Skeletal muscle tissue (tissue), 4 donors: ENCODE measurements around the gene ABHD12. TPM values are rescaled to one million over a fixed set of nuclear protein-coding genes. Genes with fewer than 3 reads are reported as not detected.

Source experiments
- H3K27ac ChIP-seq: one replicate; pipeline ENCODE4 v1.7.0; 2013; ENCODE audit warnings: mild to moderate bottlenecking, low read depth, low read length, inconsistent platforms
- H3K27me3 ChIP-seq, 3 donors: one replicate each; pipeline ENCODE4 v1.7.0; 2013; ENCODE audit warnings: low read length in 3 of 3; ENCODE audit not compliant: control insufficient read depth in 3 of 3, insufficient read depth in 3 of 3
- H3K36me3 ChIP-seq, 3 donors: one replicate each; pipeline ENCODE4 v1.7.0; 2013; ENCODE audit warnings: low read length in 3 of 3; ENCODE audit not compliant: control insufficient read depth in 3 of 3, insufficient read depth in 3 of 3
- H3K4me1 ChIP-seq, 3 donors: one replicate each; pipeline ENCODE4 v1.7.0; 2013; ENCODE audit warnings: low read length in 3 of 3, mild to moderate bottlenecking in 3 of 3; ENCODE audit not compliant: control insufficient read depth in 3 of 3, insufficient read depth in 3 of 3
- H3K4me3 ChIP-seq, 3 donors: one replicate each; pipeline ENCODE4 v1.7.0; 2013; ENCODE audit warnings: low read length in 3 of 3
- H3K9ac ChIP-seq, 3 donors: one replicate each; pipeline ENCODE4 v1.7.0; 2013; ENCODE audit warnings: low read length in 3 of 3, mild to moderate bottlenecking in 3 of 3, moderate library complexity in 2 of 3, low read depth in 1 of 3
- H3K9me3 ChIP-seq, 3 donors: one replicate each; pipeline ENCODE4 v1.7.0; 2013; ENCODE audit warnings: low read length in 3 of 3; ENCODE audit not compliant: control insufficient read depth in 3 of 3
- total RNA-seq: library from RNA; depleted of rRNA; stranded (reverse); fragments of >200 nt; gene quantifications from one replicate; pipeline ENCODE4 v1.2.3, GENCODE V29; 2014
- donor health status: Osteomylitis.

ABHD12 gene
- total RNA-seq, 1 donor from 2014 or later = 29.7 TPM

DNA sequence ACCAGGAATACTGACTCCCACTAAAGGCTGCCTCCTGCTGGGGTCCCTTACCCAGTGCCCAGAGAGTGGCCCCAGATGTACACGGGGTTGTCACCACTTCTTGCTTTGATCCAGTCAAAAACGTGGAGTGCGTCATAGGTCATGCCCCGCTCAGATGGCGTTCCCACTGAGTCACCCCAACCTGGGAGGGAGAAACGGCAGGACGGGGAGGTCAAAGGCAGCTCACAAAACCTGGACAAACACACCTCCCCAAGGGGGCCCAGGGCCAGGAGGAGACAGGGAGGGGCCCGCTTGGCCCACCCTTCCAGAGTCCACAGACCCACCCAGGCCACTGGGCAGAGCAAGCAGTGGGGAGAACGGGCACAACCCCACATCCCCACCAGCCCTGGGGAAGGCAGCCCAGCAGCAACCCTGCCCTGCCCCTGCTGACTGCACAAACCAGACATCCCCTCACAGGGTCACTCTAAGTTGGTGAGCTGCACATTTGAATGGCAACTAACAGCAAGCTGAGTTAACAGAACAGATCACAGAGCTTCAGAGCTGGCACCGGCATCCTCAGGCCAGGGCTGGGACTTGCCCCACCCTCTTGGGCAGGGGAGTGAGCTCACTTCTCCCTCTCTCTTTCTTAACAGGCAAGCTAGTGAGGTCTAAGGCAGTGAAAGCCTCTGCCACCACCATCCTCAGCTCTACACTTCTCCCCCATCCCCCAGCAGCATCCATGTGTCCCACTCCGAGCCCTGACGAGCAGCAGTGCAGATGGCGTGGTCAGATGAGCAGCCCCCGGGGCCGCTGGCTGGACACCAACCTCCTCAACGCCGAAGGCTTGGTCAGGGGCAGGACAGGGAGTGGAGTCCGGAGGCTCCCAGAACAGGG is 81.0 kb downstream of the ABHD12 start:
- H3K27ac ChIP-seq = peak overlapping the region; percentile 83
- peak overlapping the region in 1 of 3 donors; percentile 71 for H3K9ac ChIP-seq
- no peak overlapping the region for H3K4me3 ChIP-seq
- peaks cover 0 to 3% (median 0%) of the 10 kb centered on the region in 3 donors for H3K36me3 ChIP-seq
- H3K9me3 ChIP-seq = no peaks in the 10 kb centered on the region
- H3K4me1 ChIP-seq = peaks cover 18 to 25% (median 25%) of the 10 kb centered on the region in 3 donors
- H3K27me3 ChIP-seq = no peaks in the 10 kb centered on the region

DNA sequence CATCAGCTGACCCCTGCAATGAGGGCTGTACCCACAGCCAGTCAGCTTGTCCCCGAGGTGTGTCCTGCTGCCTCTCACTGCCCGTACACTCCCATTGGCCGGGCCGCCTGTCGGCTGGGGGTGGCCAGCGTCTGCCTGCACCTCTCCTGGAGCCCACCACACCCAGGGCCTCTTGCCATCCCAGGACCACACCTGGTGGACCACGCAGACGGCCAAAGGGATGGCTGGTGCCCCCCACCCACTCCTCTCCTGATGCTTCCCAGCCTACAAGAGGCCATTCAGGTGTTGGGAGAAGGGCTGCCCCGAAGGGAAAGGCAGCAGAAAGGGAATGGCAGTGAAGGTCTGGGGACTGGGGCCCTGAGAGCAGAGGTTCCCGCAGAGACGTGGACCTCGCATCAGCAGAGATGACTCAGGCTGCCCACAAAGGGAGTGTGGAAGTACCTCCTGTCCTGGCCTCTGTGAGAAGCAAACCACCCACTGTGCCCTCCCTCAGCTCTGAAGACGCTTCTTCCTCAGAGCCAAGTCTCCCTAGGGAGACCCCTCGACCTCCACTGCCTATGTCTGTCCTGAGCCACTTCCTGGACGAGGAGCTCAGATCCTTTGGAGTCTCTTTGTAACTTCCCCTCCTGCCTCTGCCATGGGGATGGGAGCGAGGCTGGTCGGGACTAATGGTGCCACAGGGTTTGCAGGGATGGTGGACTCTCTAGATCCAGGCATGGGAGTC is 81.8 kb downstream of the ABHD12 start:
- Histone ChIP-seq H3K9me3 (no peaks in the 10 kb centered on the region), H3K27me3 (no peaks in the 10 kb centered on the region), H3K4me1 (peaks cover 18 to 25% (median 25%) of the 10 kb centered on the region in 3 donors), H3K36me3 (peaks cover 0 to 7% (median 0%) of the 10 kb centered on the region in 3 donors), H3K4me3 (no peak overlapping the region), H3K27ac (peak overlapping the region; percentile 83), H3K9ac (no peak overlapping the region)

DNA sequence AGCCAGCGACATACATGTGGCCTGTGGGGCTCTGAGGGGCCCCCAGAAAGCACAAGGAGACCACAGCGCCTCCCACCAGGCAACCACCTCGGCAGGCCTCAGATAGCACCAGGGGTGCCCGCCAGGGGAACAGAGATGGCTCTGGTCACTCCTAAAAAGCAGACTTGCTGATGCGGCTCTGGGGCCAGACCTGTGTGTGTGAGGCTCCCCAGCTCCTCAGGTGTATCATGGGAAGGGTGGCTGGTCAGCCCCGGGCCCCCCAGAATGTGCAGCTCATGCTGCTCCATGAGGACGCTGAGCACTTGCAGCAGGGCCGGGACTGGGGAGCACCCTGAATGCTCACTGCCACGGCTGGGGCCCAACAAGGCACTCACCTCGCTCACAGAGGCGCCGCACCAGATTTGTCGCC is 82.5 kb downstream of the ABHD12 start:
- Histone ChIP-seq H3K27ac (no peak overlapping the region), H3K4me3 (no peak overlapping the region), H3K27me3 (no peaks in the 10 kb centered on the region), H3K36me3 (peaks cover 0 to 11% (median 0%) of the 10 kb centered on the region in 3 donors), H3K9me3 (no peaks in the 10 kb centered on the region), H3K9ac (no peak overlapping the region), H3K4me1 (peaks cover 18 to 25% (median 25%) of the 10 kb centered on the region in 3 donors)

DNA sequence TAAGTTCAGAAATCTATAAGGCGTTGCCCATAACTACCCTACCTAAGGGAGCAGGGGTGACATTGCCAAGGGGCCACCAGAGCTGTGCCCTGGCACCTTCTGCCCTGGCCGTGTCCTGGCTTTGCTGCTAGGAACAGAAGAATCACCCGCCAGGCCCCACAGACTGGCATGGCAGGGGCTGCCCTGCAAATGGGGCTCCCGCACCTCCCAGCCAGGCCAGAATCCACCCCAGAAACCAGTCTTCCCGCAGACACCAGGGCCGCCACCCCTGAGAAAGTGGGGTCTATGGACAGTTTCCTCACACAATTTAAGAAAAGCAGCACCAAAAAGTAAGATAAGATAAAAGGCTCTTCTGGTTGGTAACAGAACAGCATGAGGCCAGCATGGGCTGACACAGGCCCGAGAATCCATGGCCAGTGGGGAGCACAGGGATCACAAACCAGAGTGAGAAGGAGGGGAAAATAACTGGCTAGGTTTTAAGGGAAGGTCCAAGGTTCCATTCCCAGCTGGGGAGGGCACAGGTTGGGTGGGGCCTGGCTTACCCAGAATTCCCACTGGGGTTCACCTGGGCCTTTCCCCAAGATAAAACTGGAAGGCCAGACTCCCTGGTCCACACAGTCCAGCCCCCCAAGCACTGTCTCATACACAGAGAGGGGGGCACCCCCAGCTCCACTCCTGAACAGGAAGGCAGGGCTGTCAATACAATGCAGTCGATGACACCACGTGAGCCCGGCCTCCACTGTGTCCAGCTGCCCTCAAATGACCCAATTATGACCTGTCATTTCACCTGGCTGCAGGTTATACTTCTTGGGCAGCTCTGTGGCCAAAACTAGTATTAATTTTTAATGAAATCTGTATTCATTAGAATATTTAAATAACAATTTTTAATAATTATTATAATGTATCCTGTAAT is 83.4 kb downstream of the ABHD12 start:
- H3K27ac ChIP-seq = no peak overlapping the region
- no peak overlapping the region for H3K9ac ChIP-seq
- H3K9me3 ChIP-seq = no peaks in the 10 kb centered on the region
- no peaks in the 10 kb centered on the region for H3K27me3 ChIP-seq
- H3K36me3 ChIP-seq = peaks cover 0 to 12% (median 3%) of the 10 kb centered on the region in 3 donors
- no peak overlapping the region for H3K4me3 ChIP-seq
- H3K4me1 ChIP-seq = peaks cover 18 to 25% (median 25%) of the 10 kb centered on the region in 3 donors

DNA sequence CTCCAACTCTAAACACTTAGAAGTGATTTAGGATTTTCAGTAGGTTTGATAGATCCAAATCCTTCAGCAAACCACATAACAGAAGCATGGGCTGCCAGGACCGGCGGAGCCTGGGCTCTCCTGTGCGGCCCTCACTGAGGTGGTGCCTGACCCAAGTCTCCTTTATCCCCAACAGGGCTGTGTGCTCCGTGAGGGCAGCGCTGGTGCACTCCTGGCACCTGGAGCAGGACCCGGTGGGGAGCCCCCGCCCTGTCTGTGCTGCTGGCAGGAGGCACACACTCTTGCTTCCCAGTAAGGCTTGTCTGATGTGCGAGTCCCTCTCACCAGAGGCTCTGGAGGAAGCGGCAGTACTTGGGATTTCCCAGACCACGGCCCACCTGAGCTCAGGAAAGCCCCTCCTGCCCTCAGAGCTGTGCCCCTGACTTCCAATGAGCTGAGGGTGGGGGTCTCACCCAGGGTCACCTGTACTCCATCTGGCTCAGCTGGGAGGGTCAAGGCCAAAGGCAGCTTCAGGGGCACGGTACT is 86.5 kb downstream of the ABHD12 start:
- H3K9me3 ChIP-seq = no peaks in the 10 kb centered on the region
- H3K4me3 ChIP-seq = no peak overlapping the region
- H3K9ac ChIP-seq = no peak overlapping the region
- H3K27me3 ChIP-seq = no peaks in the 10 kb centered on the region
- peaks cover 0 to 2% (median 0%) of the 10 kb centered on the region in 3 donors for H3K4me1 ChIP-seq
- peaks cover 7 to 12% (median 11%) of the 10 kb centered on the region in 3 donors for H3K36me3 ChIP-seq
- H3K27ac ChIP-seq = no peak overlapping the region

DNA sequence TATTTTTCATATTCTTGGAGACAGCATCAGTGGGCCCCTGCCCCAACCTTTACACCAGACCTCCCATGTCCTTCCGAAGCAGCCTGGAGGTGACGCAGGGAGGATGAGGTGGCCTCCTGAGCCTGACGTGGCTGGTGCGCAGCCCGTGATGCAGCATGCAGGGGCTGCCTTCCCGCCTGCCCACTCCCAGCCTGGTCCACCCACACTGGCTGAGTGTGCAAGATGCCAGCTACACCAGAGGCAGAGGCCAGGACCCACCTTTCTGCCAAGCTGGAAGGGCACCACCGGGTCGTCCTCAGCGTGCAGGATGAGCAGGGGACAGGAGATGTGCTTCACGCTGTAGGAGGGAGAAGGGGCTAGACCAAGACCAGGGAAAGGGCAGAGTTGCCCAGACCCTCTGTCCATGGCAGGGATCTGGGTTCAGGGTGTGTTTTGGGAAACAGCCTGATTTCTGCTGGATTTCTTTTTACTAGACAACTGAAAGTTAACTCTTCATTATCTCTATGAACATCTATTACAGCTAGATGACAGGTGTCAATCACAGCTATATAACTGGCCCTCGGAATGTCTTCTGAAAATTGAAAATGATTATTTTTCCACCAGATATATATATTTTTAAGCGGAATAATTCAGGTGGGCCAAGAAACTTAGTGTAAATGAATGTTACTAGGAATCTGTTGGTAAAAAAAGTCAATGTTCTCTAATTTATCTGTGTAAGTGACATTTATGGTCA is 87.2 kb downstream of the ABHD12 start:
- Histone ChIP-seq H3K27me3 (no peaks in the 10 kb centered on the region), H3K9me3 (no peaks in the 10 kb centered on the region), H3K4me3 (no peak overlapping the region), H3K36me3 (peaks cover 11 to 12% (median 11%) of the 10 kb centered on the region in 3 donors), H3K9ac (no peak overlapping the region), H3K4me1 (no peaks in the 10 kb centered on the region), H3K27ac (no peak overlapping the region)

DNA sequence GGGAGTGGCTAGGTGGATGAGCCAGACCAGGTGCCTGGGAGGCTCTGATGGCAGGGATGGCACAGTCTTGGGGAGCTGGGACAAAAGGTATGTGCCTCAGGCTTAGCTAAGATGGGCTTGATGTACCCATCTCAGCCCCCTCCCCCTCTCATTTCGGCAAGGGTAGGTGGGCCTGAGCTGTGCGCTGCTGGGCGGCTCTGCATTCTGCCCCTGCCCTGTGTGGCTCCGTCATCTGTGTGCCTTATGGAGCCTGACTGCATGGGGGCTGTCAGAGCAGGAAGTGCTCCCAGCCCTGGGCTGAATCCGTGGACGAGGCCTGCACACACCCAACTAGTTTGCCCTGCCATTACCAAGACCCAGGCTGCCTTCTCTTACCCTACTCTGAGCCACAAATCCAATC is 88.0 kb downstream of the ABHD12 start:
- Histone ChIP-seq H3K9me3 (no peaks in the 10 kb centered on the region), H3K27ac (no peak overlapping the region), H3K9ac (no peak overlapping the region), H3K4me3 (no peak overlapping the region), H3K27me3 (no peaks in the 10 kb centered on the region), H3K4me1 (peaks cover 0 to under 1% (median 0%) of the 10 kb centered on the region in 3 donors), H3K36me3 (peaks cover 11 to 12% (median 11%) of the 10 kb centered on the region in 3 donors)

DNA sequence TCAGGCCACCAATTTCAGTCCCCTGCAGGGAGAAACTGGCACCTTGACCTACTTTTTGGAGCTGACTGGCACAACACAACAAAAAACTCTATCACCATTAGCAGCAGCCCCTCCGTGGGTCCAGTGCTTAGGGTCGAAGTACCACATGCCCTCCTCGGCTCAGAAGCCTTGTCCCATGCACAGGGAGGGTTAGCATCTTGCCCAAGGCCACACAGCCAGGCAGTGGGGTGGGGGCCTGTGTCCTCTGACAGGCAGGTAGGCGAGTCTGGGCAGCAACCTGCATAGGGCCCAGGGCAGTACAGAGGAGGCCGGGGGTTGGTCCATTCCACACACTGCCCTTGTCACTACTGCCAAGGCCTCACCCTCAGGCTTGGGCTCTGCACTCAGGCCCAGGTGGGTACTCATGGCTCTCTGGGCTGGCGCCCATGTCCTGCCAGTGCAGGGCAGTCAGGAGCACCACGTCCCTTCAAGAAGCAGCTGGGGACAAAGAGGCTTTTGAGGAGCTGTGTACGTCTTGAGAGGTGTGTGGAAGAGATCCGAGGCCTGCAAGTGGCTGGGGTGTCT is 89.2 kb downstream of the ABHD12 start:
- no peak overlapping the region for H3K9ac ChIP-seq
- peaks cover 11 to 12% (median 11%) of the 10 kb centered on the region in 3 donors for H3K36me3 ChIP-seq
- no peak overlapping the region for H3K4me3 ChIP-seq
- no peaks in the 10 kb centered on the region for H3K27me3 ChIP-seq
- H3K9me3 ChIP-seq = no peaks in the 10 kb centered on the region
- H3K4me1 ChIP-seq = peaks cover 6 to 11% (median 8%) of the 10 kb centered on the region in 3 donors
- H3K27ac ChIP-seq = no peak overlapping the region
